ENCODE results near the gene GIPC2. TPM values are rescaled to one million over a fixed set of nuclear protein-coding genes. Genes with fewer than 3 reads are reported as not detected.
A peak's percentile ranks its signal among the peaks of the same experiment; 100 is the strongest.

The GIPC2 gene
- total and polyA plus RNA-seq, 9 of the 15 experiments (the other 6 are each of a cell fraction or from before 2014, with no cell fraction given): 0.01 to 0.05 (median 0.04) TPM; not detected in 3

DNA sequence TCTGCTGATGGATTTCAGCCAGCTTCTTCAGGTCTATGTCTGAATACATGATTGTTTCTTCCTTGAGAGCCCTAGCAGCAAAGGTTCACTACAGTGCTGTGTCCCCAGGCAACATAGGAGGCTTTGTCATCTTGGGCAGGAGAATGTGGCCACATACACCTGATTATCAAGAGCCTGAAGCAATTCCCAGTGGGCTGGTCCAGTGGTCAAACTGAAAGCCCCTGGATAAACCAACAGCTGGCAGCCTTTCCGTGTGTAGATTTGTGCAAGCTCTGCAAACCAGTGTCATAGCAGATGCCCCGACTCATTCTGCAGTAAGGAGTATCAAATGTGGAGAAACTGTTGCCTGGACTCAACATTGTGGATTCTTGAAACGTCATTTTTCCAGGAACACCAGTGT is 2.3 kb upstream of the GIPC2 start:
- ChIA-PET CTCF (ENCODE audit: low intra/inter-chr PET ratio) (no interaction called here), POLR2A (interaction anchor here (0.7 to 3.1 kb wide), 5 partner anchors 9 to 63 kb away, joined by 3 to 11 read pairs (median 9); partner anchors contain the start of gene DNAJB4)
- intact Hi-C loops (cut with micrococcal nuclease) (no loop called here), in situ Hi-C loops (cut with MboI) (no loop called here)
- Histone ChIP-seq H3K9ac (ENCODE audit: insufficient read depth in 1 of 2, low read depth in 2 of 2, low read length in 2 of 2) (no peak overlapping the region), H3K36me3 (ENCODE audit: control insufficient read depth, insufficient read depth, low read length) (no peaks in the 10 kb centered on the region), H3K9me3 (replicated peaks; ENCODE audit: control insufficient read depth, insufficient read depth, low read depth, low read length) (0 out of 2 replicates have a peak, but pooled peaks cover 1% of the 10 kb centered on the region), H3K4me2 (ENCODE audit: insufficient read depth, low read length) (peak overlapping the region; percentile 3; the same call in 1 of the 2 replicates), H3K9me1 (ENCODE audit: control insufficient read depth, insufficient read depth, low read length) (no peaks in the 10 kb centered on the region), H4K20me1 (replicated peaks; ENCODE audit: control insufficient read depth, insufficient read depth, low read length) (no peaks in the 10 kb centered on the region), H3K27ac (ENCODE audit: extremely low read depth, low read depth, low read length) (no peak overlapping the region), H3K4me3 (no peak overlapping the region), H3K79me2 (ENCODE audit: control insufficient read depth, insufficient read depth, low read length) (no peaks in the 10 kb centered on the region), H3K4me1 (replicated peaks in 1 of 2; ENCODE audit: control insufficient read depth in 2 of 2, insufficient read depth in 2 of 2, low read length in 2 of 2) (peaks cover 0 to 5% of the 10 kb centered on the region in 2 experiments; a peak in 1 of 5 replicates), H2AFZ (ENCODE audit: low read depth, low read length) (0 out of 2 replicates have a peak overlapping the region, but pooled peaks have one; percentile 11), H3K27me3 (ENCODE audit: control insufficient read depth in 2 of 2, insufficient read depth in 2 of 2, low read length in 2 of 2) (no peaks in the 10 kb centered on the region)
- DNase-seq (ENCODE audit: extremely low read depth in 1 of 4, low spot score in 3 of 4) (no peak), FAIRE-seq (peak; percentile 6), ATAC-seq (no peak)
- WGBS (ENCODE audit: insufficient coverage, low coverage, missing lambda C conversion rate): 5% methylated on average over 3 of the region's 3 CpGs
- BruUV-seq (replicated peaks): no TSS peak
- TF ChIP-seq MYBL2 (IDR thresholded peaks at IDR 0.05; ENCODE audit: low read depth) (no peak), MYBL2 (CRISPR knock-in tag; IDR thresholded peaks at IDR 0.05; ENCODE audit: borderline replicate concordance) (no peak), ZC3H11A (IDR thresholded peaks at IDR 0.05; ENCODE audit: low read depth, low read length) (no peak), ZBTB7A (IDR thresholded peaks at IDR 0.05; ENCODE audit: borderline replicate concordance, control insufficient read depth, low read depth, low read length) (no peak), CXXC5 (CRISPR knock-in tag; IDR thresholded peaks at IDR 0.05) (no peak), HDAC1 (IDR thresholded peaks at IDR 0.05) (no peak), PPARD (CRISPR knock-in tag; IDR thresholded peaks at IDR 0.05) (no peak), RERE (CRISPR knock-in tag; IDR thresholded peaks at IDR 0.05; ENCODE audit: borderline replicate concordance) (no peak), KDM5B (IDR thresholded peaks at IDR 0.05; ENCODE audit: insufficient replicate concordance, low read depth, low read length) (no peak), ZNF146 (CRISPR knock-in tag; IDR thresholded peaks at IDR 0.05; ENCODE audit: unreplicated experiment) (no peak), ELF1 (tag; IDR thresholded peaks at IDR 0.05) (no peak), E2F3 (CRISPR knock-in tag; IDR thresholded peaks at IDR 0.05) (no peak), E2F4 (CRISPR knock-in tag; IDR thresholded peaks at IDR 0.05; ENCODE audit: low read depth) (no peak), NFE2L1 (tag; IDR thresholded peaks at IDR 0.05; ENCODE audit: borderline replicate concordance, low read depth) (no peak)

Measured in K562 (cell line).